ENCODE data around the gene RTN4R.

DNA sequence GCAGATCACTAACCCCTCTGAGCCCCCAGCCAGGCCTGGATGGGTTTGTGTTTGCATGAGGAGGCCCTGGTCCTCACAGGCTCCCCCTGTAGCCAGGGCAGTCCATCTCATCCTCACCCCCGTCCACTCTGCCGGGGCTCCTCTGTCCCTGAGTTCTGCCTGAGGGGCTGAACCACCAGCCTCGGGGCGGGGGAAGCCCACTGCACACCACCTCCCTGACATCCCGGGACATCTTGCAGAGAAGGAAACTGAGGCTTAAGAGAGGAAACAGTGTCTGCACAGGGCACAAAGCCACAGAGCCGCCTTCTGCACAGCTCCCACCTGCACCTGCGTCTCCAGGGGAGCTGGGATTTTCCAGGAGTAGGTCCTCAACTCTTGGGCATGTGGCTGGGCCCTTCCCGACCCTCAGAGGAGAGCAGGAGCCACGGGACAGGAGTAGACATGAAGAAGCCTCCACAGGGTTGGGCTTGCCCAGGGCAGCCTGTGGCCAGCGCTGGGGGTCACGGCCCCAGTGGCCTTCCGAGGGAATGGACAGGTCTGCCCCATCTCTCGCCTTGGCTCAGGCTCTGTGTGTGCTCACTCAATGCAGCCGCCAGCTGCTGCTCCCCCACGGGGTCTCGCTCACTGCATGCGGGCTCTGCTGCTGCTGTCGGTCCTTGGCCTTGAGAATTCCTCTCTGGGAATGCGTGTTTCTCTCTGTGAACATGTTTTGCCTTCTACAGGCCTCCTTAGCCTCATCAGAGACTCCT is 71.8 kb downstream of the RTN4R start:
- TF ChIP-seq EZH2phosphoT487 (IDR thresholded peaks at IDR 0.05; ENCODE audit: borderline replicate concordance, low read depth) (no peak), JUND (IDR thresholded peaks at IDR 0.05) (no peak), TAF1 (IDR thresholded peaks at IDR 0.05; ENCODE audit: borderline replicate concordance, low read depth, low read length) (no peak), SIN3A (IDR thresholded peaks at IDR 0.05; ENCODE audit: borderline replicate concordance, low read depth, low read length) (no peak), EP300 (IDR thresholded peaks at IDR 0.05; ENCODE audit: borderline replicate concordance in 1 of 2, low read depth in 1 of 2, low read length in 1 of 2) (no peak), GABPA (IDR thresholded peaks at IDR 0.05; ENCODE audit: low read depth) (no peak), RAD21 (IDR thresholded peaks at IDR 0.05; ENCODE audit: low read length) (no peak)
- TF ChIP-seq, protein P1, sequence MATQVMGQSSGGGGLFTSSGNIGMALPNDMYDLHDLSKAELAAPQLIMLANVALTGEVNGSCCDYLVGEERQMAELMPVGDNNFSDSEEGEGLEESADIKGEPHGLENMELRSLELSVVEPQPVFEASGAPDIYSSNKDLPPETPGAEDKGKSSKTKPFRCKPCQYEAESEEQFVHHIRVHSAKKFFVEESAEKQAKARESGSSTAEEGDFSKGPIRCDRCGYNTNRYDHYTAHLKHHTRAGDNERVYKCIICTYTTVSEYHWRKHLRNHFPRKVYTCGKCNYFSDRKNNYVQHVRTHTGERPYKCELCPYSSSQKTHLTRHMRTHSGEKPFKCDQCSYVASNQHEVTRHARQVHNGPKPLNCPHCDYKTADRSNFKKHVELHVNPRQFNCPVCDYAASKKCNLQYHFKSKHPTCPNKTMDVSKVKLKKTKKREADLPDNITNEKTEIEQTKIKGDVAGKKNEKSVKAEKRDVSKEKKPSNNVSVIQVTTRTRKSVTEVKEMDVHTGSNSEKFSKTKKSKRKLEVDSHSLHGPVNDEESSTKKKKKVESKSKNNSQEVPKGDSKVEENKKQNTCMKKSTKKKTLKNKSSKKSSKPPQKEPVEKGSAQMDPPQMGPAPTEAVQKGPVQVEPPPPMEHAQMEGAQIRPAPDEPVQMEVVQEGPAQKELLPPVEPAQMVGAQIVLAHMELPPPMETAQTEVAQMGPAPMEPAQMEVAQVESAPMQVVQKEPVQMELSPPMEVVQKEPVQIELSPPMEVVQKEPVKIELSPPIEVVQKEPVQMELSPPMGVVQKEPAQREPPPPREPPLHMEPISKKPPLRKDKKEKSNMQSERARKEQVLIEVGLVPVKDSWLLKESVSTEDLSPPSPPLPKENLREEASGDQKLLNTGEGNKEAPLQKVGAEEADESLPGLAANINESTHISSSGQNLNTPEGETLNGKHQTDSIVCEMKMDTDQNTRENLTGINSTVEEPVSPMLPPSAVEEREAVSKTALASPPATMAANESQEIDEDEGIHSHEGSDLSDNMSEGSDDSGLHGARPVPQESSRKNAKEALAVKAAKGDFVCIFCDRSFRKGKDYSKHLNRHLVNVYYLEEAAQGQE (IDR thresholded peaks at IDR 0.05; ENCODE audit: low read depth, low read length) = no peak
- TF ChIP-seq, protein P2, sequence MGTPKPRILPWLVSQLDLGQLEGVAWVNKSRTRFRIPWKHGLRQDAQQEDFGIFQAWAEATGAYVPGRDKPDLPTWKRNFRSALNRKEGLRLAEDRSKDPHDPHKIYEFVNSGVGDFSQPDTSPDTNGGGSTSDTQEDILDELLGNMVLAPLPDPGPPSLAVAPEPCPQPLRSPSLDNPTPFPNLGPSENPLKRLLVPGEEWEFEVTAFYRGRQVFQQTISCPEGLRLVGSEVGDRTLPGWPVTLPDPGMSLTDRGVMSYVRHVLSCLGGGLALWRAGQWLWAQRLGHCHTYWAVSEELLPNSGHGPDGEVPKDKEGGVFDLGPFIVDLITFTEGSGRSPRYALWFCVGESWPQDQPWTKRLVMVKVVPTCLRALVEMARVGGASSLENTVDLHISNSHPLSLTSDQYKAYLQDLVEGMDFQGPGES (IDR thresholded peaks at IDR 0.05; ENCODE audit: low read depth, low read length) = no peak
- TF ChIP-seq, protein P3, sequence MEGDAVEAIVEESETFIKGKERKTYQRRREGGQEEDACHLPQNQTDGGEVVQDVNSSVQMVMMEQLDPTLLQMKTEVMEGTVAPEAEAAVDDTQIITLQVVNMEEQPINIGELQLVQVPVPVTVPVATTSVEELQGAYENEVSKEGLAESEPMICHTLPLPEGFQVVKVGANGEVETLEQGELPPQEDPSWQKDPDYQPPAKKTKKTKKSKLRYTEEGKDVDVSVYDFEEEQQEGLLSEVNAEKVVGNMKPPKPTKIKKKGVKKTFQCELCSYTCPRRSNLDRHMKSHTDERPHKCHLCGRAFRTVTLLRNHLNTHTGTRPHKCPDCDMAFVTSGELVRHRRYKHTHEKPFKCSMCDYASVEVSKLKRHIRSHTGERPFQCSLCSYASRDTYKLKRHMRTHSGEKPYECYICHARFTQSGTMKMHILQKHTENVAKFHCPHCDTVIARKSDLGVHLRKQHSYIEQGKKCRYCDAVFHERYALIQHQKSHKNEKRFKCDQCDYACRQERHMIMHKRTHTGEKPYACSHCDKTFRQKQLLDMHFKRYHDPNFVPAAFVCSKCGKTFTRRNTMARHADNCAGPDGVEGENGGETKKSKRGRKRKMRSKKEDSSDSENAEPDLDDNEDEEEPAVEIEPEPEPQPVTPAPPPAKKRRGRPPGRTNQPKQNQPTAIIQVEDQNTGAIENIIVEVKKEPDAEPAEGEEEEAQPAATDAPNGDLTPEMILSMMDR (IDR thresholded peaks at IDR 0.05) = no peak
